Stimulated activated effector memory CD8-positive, alpha-beta T cell treated with anti-CD3 and anti-CD28 coated beads, Interleukin-12 subunit alpha, Interleukin-12 subunit beta, amount 100 ng/mL, for 72 hours (primary cell): ENCODE measurements around the gene FCF1.

Source experiments
- ATAC-seq: fragments of 150-1000 bp; cut with Tn5 transposase; 2 replicates; pipeline ENCODE4 v1.10.0; 2021
- DNase-seq, 2 donors: peaks; one replicate each; pipeline ENCODE4 v3.0.0; 2021 to 2022; ENCODE audit warnings: low spot score in 2 of 2
- H3K27ac Mint-ChIP-seq: one replicate; pipeline ENCODE4 v1.8.0; 2022; ENCODE audit warnings: mild to moderate bottlenecking, mixed read lengths
- H3K36me3 Mint-ChIP-seq: one replicate; pipeline ENCODE4 v1.8.0; 2022; ENCODE audit warnings: mild to moderate bottlenecking, mixed read lengths
- H3K4me1 Mint-ChIP-seq: one replicate; pipeline ENCODE4 v1.8.0; 2022; ENCODE audit warnings: mixed read lengths
- H3K4me3 Mint-ChIP-seq: one replicate; pipeline ENCODE4 v1.8.0; 2022; ENCODE audit warnings: mild to moderate bottlenecking, mixed read lengths
- H3K9me3 Mint-ChIP-seq: one replicate; pipeline ENCODE4 v1.8.0; 2022; ENCODE audit warnings: mixed read lengths

Gene FCF1

GRCh38 chr14:74712499-74713394, at the start of gene FCF1, which contains the start of gene AREL1:
FCF1 (plus strand) TSS chr14:74713144; CDS start chr14:74713198, 54 bp downstream.
AREL1 (minus strand) TSS chr14:74713080; CDS start chr14:74685615, 27,465 bp downstream.
- Mint-ChIP-seq H3K4me3 (peak within 1 kb of the TSS; percentile 89), H3K4me1 (peaks cover 35% of the 10 kb centered on the region), H3K27ac (peak within 1 kb of the TSS; percentile 96), H3K36me3 (peaks cover 40% of the 10 kb centered on the region), H3K9me3 (no peaks in the 10 kb centered on the region)
- peak; percentile 100 for ATAC-seq
- peak; percentile 63 to 89 for DNase-seq

- ATAC-seq: no peak
- DNase-seq: no peak
- Mint-ChIP-seq H3K36me3 (peaks cover 83% of the 10 kb centered on the region), H3K27ac (no peak overlapping the region), H3K4me1 (peaks cover 6% of the 10 kb centered on the region), H3K4me3 (no peak overlapping the region), H3K9me3 (no peaks in the 10 kb centered on the region)
Measured at GRCh38 chr14:74663884-74664283, 49.1 kb upstream of the FCF1 start.

- no peaks in the 10 kb centered on the region for H3K9me3 Mint-ChIP-seq
- DNase-seq (no peak), ATAC-seq (no peak)
- peaks cover 6% of the 10 kb centered on the region for H3K4me1 Mint-ChIP-seq
- peaks cover 91% of the 10 kb centered on the region for H3K36me3 Mint-ChIP-seq
- H3K4me3 Mint-ChIP-seq: no peak overlapping the region
- no peak overlapping the region for H3K27ac Mint-ChIP-seq
Measured at GRCh38 chr14:74664717-74665116, 48.2 kb upstream of the FCF1 start.

GRCh38 chr14:74667758-74668157, 45.2 kb upstream of the FCF1 start:
- ATAC-seq (peak; percentile 39), DNase-seq (no peak)
- Mint-ChIP-seq H3K27ac (peak overlapping the region; percentile 64), H3K9me3 (no peaks in the 10 kb centered on the region), H3K36me3 (peaks cover 96% of the 10 kb centered on the region), H3K4me3 (no peak overlapping the region), H3K4me1 (peaks cover 6% of the 10 kb centered on the region)

GRCh38 chr14:74669256-74669655, 43.7 kb upstream of the FCF1 start:
- no peaks in the 10 kb centered on the region for H3K4me1 Mint-ChIP-seq

GRCh38 chr14:74669846-74670245, 43.1 kb upstream of the FCF1 start:
- no peak for DNase-seq
- no peak overlapping the region for H3K4me3 Mint-ChIP-seq
- no peaks in the 10 kb centered on the region for H3K9me3 Mint-ChIP-seq
- H3K36me3 Mint-ChIP-seq: peaks cover 97% of the 10 kb centered on the region
- ATAC-seq: no peak
- no peaks in the 10 kb centered on the region for H3K4me1 Mint-ChIP-seq
- H3K27ac Mint-ChIP-seq: no peak overlapping the region

More at GRCh38 chr14:74669256-74669655, 43.7 kb upstream of the FCF1 start:
- Mint-ChIP-seq H3K4me3 (no peak overlapping the region), H3K36me3 (peaks cover 97% of the 10 kb centered on the region), H3K27ac (no peak overlapping the region), H3K9me3 (no peaks in the 10 kb centered on the region)
- no peak for DNase-seq
- no peak for ATAC-seq

GRCh38 chr14:74670726-74671411, 42.1 kb upstream of the FCF1 start:
- Mint-ChIP-seq H3K36me3 (peaks cover 97% of the 10 kb centered on the region), H3K9me3 (no peaks in the 10 kb centered on the region), H3K4me1 (no peaks in the 10 kb centered on the region), H3K4me3 (no peak overlapping the region), H3K27ac (no peak overlapping the region)
- DNase-seq (no peak), ATAC-seq (no peak)

DNA sequence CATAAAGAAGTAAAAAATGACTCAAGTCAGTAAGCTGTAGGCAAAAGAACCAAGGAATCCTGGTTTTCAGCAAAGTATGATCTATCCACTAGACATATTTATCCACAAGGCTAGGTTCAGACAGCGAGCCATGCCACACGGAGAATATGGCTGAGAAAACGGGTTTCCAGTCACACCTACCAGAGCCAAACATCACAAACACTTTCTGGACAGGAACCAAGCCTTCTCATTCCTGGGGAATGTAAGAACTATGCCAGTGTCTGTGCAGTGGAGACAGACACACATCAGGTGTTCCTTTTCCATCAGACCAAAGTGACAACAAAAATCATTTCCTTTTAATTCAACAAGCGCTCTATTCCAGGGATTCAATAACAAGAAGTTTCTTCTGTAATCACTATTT, 41.2 kb upstream of the FCF1 start:
- peaks cover 95% of the 10 kb centered on the region for H3K36me3 Mint-ChIP-seq
- no peak for ATAC-seq
- H3K4me3 Mint-ChIP-seq: no peak overlapping the region
- no peaks in the 10 kb centered on the region for H3K4me1 Mint-ChIP-seq
- H3K27ac Mint-ChIP-seq: no peak overlapping the region
- no peaks in the 10 kb centered on the region for H3K9me3 Mint-ChIP-seq
- no peak for DNase-seq

GRCh38 chr14:74673768-74674167, 39.2 kb upstream of the FCF1 start:
- H3K4me1 Mint-ChIP-seq: no peaks in the 10 kb centered on the region
- no peak overlapping the region for H3K27ac Mint-ChIP-seq
- peaks cover 93% of the 10 kb centered on the region for H3K36me3 Mint-ChIP-seq
- no peak for DNase-seq
- no peak overlapping the region for H3K4me3 Mint-ChIP-seq
- H3K9me3 Mint-ChIP-seq: no peaks in the 10 kb centered on the region
- ATAC-seq: no peak

DNA sequence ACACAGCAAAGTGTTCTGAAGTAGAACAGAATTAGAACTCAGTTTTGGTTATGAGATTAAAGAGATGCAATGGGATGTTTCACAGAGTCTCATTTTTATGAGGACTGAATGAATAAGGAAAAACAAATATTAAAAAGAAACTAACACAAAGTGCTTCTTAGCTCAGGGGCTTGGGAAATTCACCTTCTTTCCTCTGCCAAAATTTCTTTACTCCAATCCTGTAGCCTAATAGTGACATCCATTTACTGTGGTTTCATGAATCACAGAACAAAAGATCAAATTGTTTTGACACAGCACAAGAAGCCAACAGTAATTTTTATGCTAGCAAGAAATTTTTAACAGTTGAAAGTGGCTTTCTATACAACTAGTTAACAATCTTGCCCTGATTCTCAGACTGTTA, 37.7 kb upstream of the FCF1 start:
- H3K9me3 Mint-ChIP-seq: no peaks in the 10 kb centered on the region
- no peak for DNase-seq
- H3K27ac Mint-ChIP-seq: peak overlapping the region; percentile 13
- H3K4me3 Mint-ChIP-seq: no peak overlapping the region
- peaks cover 92% of the 10 kb centered on the region for H3K36me3 Mint-ChIP-seq
- ATAC-seq: no peak
- H3K4me1 Mint-ChIP-seq: no peaks in the 10 kb centered on the region

DNA sequence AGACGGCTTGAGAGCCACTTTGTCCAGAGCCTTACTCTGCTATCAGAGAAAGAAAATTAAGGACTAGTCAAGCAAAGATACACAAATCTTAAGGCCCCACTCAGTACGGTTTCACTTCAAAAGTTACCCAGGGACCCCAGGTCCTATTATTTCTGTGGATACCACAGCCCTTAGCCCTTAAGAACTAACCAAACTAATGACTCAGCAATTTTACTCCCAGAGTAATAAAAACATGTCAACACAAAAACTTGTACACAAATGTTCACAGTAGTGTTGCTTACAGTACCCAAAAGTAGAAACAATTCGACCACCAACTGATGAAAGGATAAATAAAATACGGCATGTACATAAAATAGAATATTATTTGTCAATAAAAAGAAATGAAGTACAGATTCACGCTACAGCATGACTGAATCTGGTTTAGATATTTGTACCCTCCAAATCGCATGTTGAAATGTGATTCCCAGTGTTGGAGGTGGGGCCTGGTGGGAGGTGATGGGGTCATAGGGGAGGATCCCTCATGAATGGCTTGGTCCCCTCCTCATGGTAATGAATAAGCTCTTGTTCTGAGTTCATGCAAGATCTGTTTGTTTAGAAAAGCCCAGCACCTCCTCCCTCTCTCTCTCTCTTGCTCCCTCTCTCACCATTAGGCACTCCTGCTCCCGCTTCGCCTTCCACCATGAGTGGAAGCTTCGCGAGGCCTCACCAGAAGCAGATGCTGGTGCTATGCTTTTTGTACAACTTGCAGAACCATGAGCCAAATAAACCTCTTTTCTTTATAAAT, 30.6 kb upstream of the FCF1 start:
- Mint-ChIP-seq H3K4me3 (no peak overlapping the region), H3K36me3 (peaks cover 85% of the 10 kb centered on the region), H3K9me3 (no peaks in the 10 kb centered on the region), H3K27ac (peak overlapping the region; percentile 60), H3K4me1 (no peaks in the 10 kb centered on the region)
- ATAC-seq (no peak), DNase-seq (no peak)

GRCh38 chr14:74683406-74683805, 29.5 kb upstream of the FCF1 start:
- no peak overlapping the region for H3K4me3 Mint-ChIP-seq
- ATAC-seq (no peak), DNase-seq (no peak)
- H3K27ac Mint-ChIP-seq: peak overlapping the region; percentile 60
- H3K36me3 Mint-ChIP-seq: peaks cover 85% of the 10 kb centered on the region
- H3K4me1 Mint-ChIP-seq: no peaks in the 10 kb centered on the region
- no peaks in the 10 kb centered on the region for H3K9me3 Mint-ChIP-seq

DNA sequence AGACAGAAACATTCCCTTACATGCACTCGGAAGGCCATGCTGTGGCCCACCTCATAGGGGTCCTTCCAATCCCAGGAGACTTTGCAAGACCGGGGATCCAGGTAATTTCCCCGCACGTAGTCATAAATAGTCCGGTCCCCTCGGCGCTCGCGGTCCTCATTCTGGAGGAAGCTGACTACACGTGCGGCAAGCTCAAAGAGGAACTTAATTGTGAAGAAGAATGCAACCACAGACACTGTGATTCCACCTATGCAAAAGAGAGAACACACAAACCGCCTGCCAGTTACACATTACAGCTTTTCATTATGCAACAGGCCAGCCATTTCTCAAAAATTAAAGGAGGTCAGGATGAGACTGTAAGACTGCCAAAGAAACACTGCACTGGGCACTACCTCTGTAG, 28.5 kb upstream of the FCF1 start:
- peaks cover 85% of the 10 kb centered on the region for H3K36me3 Mint-ChIP-seq
- no peak overlapping the region for H3K27ac Mint-ChIP-seq
- H3K4me1 Mint-ChIP-seq: peaks cover 5% of the 10 kb centered on the region
- H3K4me3 Mint-ChIP-seq: no peak overlapping the region
- ATAC-seq: no peak
- no peak for DNase-seq
- H3K9me3 Mint-ChIP-seq: no peaks in the 10 kb centered on the region

DNA sequence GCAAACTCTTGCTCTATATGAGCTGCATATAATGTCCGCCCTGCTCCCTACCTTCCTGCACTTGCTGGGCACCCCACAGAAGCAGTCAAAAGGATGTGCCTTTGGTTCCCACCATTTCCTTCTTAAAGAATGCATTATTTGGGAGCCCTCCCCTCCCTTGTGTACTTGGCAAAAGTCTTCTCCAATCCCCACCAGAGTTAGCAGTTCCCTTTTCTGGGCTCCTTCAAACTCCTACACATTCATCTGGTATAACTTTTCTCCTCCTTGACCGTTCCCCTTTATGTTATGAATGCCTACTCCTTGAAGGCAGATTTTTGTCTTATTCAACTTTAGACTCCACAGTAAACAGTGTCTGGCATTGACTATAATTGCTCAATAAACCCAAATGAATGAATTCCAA, 27.9 kb upstream of the FCF1 start:
- Mint-ChIP-seq H3K9me3 (no peaks in the 10 kb centered on the region), H3K27ac (peak overlapping the region; percentile 48), H3K4me3 (no peak overlapping the region), H3K4me1 (peaks cover 5% of the 10 kb centered on the region), H3K36me3 (peaks cover 87% of the 10 kb centered on the region)
- DNase-seq: no peak
- ATAC-seq: no peak
